VCaP (cell line): Measurements from ENCODE around the gene EZR.

Source experiments
- H3K27ac ChIP-seq: fragments of 450-650 bp; 2 replicates; pipeline ENCODE4 v1.5.1; 2017
- TF ChIP-seq, protein P1 (sequence below): fragments of 450-650 bp; conservative IDR thresholded peaks from 2 replicates; pipeline ENCODE4 v1.5.1; 2017; ENCODE audit warnings: mild to moderate bottlenecking, moderate library complexity

EZR gene

DNA sequence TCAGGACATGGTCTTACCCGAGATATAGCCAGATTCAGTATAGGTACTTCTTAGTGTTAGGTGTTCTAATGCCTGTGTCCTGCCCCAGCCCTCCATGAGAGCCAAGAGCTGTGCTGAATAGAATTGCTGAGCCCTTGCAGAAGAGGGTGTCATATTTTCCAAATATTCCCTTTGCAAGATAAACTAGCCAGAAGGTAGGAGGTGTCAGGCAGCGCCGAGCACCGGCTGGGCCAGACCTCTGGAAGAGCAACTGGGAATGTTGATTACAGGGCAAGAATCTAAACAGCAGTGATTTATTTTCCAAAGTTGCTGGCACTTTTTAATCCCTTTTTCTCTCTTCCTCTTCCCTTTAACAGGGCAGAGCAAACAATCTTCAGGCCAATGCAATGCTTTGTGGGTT lies 37.1 kb upstream of the EZR start:
- TF ChIP-seq, protein P1, sequence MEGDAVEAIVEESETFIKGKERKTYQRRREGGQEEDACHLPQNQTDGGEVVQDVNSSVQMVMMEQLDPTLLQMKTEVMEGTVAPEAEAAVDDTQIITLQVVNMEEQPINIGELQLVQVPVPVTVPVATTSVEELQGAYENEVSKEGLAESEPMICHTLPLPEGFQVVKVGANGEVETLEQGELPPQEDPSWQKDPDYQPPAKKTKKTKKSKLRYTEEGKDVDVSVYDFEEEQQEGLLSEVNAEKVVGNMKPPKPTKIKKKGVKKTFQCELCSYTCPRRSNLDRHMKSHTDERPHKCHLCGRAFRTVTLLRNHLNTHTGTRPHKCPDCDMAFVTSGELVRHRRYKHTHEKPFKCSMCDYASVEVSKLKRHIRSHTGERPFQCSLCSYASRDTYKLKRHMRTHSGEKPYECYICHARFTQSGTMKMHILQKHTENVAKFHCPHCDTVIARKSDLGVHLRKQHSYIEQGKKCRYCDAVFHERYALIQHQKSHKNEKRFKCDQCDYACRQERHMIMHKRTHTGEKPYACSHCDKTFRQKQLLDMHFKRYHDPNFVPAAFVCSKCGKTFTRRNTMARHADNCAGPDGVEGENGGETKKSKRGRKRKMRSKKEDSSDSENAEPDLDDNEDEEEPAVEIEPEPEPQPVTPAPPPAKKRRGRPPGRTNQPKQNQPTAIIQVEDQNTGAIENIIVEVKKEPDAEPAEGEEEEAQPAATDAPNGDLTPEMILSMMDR: no peak
- no peak overlapping the region for H3K27ac ChIP-seq

DNA sequence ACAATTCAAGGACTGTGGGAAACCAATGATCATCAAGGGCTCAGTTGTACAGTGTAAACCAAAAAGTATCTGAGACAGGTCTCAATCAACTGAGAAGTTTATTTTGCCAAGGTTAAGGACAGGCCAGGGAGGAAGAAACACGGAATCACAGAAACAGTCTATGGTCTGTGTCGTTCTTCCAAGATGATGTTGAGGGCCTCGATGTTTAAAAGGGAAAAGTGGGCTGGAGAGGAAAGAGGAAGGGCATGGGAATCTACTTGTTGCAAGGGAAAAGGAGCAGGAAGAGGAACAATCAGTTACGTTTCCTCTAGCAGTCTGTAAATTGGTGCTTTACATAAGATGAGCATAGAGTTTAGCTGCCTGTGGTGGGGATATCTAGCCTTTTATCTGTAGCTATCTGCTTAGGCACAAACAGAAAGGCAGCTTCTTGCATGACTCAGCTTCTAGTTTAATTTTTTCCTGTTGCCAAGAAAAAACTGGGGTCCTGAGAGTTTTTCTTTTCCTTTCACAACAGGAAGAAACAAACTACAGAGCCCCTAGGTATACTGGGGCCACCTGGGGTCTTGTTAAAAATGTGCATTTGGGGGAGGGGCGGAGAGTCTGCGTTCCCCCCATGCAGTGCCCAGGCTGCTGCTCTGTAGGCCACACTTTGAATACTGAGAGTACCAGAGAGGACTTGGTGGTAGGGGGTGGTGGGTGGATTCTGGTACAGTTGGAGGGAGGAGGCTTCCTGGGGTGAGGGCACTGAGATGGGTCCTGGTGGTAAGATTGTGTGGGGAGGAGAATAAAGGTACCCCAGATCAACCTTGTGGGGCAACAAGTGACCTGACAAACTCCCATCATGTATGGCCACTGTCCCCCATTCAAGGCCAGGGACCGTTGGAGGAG lies 35.3 kb upstream of the EZR start:
- H3K27ac ChIP-seq: no peak overlapping the region
- TF ChIP-seq, protein P1: no peak

DNA sequence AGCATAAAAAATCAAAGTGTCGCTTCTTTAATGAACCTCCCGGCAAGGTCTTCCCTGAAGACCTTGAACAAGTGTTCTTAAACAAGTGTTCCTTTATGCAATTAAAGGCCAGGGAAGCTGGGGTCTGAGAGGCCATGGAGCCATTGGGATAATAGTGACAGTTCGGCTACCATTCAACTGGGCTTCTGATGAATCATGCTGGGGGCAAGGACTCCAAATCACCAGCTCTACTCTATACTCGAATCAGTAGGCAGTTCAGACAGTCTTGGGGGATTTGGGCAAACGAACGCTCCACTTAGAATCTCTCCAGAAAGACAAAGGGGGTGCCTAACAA lies 34.7 kb upstream of the EZR start:
- H3K27ac ChIP-seq: no peak overlapping the region
- TF ChIP-seq, protein P1: no peak

DNA sequence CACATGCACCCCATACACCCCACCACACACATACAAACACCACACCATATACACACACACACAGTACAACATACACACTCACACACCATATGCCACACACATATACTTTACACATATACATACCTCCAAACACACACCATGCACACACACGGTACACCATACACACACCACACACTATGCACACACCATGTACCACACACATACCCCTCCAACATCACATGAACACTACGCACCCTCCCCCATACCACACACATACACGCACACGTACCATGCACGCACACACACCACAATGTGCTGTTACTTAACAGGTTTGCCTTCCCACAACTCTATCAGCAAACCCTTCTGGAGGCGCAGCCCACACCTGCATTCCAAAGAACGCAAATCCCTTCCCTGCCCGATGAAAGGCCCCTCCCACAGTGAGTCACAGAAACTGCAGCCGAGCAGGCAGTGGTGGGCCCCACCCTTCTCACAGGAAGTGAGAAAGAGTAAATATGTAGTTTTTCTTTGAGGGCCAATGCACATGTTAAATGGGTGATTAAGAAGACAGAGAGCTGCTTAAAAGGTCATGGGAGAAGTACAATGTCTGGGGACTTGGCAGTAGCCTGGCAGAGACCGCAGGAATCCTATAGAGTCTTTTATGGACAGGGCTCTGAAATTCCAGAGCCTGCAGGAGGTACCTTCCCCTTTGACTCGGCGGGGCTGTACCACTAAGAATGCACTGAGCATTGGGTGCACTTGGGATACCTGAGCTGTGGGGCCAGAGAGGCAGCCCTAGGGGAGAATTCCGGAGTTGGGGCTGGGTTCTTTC lies 34.1 kb upstream of the EZR start:
- no peak overlapping the region for H3K27ac ChIP-seq

DNA sequence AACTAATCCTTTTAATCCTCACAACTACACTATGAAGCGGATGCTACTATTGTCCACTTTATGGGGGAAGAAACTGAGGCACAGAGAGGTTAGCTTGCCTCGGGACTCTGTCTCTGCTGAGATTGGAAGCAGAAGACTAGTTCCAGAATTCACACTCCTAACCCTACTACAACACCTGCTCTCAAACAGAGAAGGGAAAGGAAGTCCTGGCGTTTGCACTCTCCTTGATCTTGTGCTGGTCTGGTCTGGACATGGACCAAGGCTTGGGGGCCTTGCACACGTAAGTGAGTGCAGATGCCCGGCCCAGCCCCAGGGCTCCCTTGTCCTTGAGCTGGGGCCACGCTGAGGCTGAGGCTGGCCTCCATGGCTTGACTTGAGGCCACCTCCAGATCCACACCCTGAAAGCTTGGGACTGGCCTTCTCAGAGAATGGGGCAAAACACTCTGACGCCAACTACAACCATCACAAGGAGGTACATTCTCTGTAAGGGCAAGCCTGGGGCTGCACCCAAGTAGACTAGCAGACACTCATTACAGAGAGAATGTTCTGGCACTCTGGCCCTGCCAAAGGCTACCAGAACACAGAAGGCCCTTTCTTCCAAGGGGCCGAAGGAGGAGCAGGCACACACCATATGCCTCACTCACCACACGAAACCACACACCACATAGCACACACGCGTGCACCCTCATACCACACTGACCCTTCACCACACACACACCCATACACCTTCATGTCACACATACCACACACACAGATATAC lies 33.3 kb upstream of the EZR start:
- TF ChIP-seq, protein P1: no peak

More for the DNA sequence above, 34.1 kb upstream of the EZR start:
- TF ChIP-seq, protein P1: no peak

DNA sequence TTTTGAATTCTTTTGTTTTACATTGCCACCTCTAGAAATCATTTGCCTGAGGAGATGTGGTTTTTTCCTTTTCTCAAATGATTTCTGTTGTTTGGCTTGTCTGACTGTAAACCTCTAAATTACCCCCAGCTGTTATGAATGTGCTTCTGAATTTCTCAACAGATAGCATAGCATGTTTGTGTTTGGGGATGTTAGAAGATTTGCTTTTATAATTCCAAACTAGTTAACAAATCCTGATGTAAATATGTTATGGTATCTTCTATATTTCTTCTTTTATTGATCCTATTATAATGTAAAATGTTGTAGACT lies 31.6 kb upstream of the EZR start:
- TF ChIP-seq, protein P1: no peak
- peak overlapping the region; percentile 27; the same call in 1 of the 2 replicates for H3K27ac ChIP-seq

More for the DNA sequence above, 33.3 kb upstream of the EZR start:
- no peak overlapping the region for H3K27ac ChIP-seq
